NCI-H526 (cell line): ENCODE measurements around the gene NADK.

Experiments
- DNase-seq, 2 experiments: peaks; one replicate each; lab custom pipeline; 2025; lab: John Stamatoyannopoulos, UW

NADK gene

GRCh38 chr1:1777950-1778662, at the start of gene NADK:
Gene NADK, minus strand, starts transcription at chr1:1778470. Its CDS starts 13,064 bp downstream, at chr1:1765406.
- peak in 1 of 2 experiments; percentile 81 for DNase-seq

DNA sequence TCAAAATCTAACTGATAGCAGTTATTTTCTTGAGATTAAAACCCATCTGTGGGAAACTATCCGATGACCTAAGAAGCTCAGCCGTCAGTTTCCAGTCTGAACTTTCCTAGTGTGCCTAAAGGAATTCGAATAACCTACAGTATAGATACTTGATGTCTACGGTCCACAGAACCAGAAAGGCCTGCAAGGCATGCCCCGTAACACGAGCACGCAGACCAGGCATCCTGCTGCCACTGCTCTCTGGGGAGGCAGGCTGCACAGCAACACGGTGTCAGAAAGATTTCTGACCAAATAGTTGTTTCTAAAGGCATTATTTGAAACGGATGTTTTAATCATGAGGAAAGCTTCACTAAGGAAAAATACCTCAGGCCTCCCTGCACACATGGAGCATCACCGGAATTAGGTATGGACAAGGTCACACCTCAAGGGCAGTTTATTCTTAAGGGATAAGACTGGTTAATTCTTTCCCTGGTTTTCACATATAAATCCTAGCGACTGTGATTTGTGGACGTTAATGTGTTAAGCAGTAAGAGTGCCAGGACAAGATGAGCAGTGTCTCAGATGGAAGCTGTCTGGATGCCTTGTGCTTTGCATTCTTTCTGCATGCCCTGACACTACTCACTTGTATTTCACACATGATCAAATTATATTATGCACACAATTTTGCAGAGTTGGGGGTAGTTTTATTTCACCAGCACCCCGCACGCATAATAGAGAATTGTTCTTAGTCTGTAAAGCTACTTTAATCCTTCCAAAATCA, 49.0 kb upstream of the NADK start:
- no peak for DNase-seq

- no peak for DNase-seq
These were observed 48.3 kb upstream of the NADK start for GRCh38 chr1:1826356-1827088.

DNA sequence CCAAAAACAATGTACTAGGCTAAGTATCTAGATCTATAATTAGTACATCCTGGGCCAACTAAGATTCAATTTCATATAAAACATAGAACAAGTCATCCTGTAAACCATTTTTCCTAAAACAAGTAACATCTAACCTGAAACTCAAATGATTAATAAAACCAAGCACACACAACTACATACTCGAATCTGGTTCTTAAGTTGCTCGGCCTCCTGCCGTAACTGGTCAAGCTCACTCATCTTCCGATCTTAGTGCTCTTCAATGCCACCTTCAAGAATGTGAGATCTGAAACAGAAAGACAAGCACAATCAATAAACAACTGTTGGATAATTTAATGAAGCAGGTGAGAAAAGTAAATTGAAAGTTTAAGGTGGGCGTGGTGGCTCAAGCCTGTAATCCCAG, 46.9 kb upstream of the NADK start:
- DNase-seq, result no peak

DNA sequence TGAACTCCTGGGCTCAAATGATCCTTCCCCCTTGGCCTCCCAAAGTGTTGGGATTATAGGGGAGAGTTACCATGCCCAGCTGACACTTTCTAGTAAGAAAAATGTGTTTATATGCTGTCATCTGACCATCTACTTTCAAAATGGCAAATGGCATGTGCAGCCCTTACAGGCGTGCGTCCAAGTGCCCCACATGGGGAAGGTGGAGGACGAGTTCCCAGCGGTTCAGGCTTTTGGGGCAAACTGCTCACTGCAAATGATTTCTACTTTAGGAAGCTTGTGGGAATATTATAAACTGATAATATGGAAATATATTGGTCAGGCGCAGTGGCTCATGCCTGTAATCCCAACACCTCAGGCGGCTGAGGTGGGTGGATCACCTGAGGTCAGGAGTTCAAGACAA, 41.5 kb upstream of the NADK start:
- DNase-seq, result no peak

DNA sequence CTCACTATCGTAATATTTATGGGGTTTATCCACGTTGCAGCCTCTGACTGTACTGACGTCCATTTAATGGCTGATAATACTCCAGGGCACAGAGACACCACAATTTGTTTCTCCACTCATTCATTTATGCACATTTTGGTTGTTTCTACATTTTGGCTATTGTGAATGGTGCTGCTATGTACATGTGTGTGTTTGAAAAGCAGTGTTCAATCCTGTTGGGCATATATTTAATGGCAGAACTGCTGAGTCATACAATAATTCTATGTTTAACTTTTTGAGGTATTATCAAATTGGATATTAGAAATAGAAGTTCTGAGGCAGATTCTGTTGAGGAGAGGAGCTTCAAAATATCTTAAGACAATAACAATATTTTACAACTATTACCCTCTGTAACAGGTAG, 39.0 kb upstream of the NADK start:
- DNase-seq, result no peak

- no peak for DNase-seq
These were observed 37.5 kb upstream of the NADK start for GRCh38 chr1:1815606-1816281.

DNA sequence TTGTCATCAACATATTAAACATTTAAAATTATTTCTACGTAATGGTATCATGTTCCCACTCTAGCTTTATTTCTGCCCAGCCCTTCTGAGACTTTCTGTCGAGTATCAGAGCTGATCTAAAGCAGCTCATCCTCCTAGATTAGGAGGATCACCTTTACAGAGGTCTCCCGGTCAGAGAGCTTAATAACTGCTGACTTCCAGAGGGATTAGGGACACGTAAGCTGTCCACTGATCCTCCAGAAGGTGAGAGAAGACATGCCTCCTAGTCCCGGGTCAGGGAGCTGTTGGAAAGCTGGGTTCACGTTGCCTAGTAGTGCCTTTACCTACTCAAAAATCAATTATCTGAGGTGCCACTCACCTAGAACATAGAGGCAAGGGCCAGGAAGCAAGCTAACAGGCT, 31.2 kb upstream of the NADK start:
- DNase-seq, result no peak

- no peak for DNase-seq
These were observed 29.9 kb upstream of the NADK start for GRCh38 chr1:1808206-1808605.

DNA sequence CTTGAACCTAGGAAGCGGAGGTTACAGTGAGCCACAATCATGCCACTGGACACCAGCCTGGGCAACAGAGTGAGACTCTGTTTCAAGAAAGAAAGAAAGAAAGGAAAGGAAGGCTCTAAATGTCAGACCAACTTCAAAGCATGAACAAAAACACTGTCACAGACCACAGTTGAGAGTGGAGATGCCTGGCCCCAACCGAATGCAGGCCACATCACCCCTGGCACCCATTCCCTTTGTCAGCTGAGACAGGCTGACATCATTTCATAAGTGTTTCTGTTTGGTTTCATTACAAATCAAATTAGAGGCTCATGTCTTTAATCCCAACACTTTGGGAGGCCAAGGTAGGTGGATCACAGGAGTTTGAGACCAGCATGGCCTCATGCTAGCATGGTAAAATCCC, 28.6 kb upstream of the NADK start:
- DNase-seq, result no peak

DNA sequence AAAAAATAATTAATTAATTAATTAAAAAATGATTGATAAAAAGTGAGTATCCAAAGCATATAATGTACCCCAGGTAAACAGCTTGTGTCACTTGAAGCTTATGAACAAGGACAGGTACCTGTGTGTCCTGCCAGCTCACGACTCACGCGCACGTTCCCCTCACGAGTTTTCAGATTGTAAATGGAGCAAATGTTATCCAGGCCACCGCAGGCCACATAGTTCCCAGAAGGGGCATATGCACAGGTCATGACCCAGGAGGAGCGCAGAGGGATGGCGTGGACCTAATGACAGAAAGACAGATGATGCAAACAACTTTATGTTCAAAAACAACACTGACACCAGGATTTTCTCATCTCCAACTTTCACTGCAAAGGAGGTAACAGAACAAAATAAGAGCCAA, 26.0 kb upstream of the NADK start:
- DNase-seq, result no peak

GRCh38 chr1:1802871-1803270, 24.6 kb upstream of the NADK start:
- no peak for DNase-seq

DNA sequence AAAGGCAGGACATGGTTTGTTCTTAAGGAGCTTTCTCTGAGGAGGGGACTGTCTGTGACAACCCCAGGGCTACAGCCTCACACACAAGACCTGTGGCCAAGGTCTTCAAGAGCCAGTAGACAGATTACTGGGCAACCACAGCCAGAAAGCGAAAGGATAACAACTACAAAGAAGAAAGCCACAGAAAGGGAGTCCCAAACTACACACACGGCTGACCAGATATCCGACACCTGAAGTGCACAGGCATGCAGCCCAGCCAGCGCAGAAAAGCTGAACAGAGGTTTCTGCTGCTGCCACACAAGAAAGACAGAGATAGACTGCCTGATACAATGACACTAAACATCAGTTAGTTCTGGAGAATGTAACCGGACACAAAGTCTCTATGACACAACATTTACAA, 21.4 kb upstream of the NADK start:
- no peak for DNase-seq

- DNase-seq, result no peak
These were observed 19.6 kb upstream of the NADK start for GRCh38 chr1:1797731-1798341.

DNA sequence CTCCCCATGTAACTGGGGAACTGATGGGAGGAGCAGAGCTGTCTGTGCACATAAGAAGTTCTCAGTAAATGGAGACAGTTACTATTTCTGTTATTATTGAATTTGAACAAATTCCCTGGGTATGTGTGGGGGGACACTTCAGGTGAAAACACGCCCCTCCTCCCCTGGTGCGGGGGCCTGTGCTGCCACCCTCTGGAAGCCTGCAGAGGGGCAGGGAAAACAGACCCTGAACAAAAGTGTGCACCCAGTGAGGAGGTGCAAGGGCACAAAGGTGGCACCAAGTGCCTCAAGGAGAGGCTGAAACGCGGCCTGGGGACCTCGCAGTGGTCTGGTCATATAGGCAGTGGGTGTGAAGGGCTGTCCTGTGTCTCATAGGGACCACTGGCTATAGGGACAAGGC, 18.2 kb upstream of the NADK start:
- DNase-seq, result no peak

- DNase-seq, result no peak
These were observed 16.7 kb upstream of the NADK start for GRCh38 chr1:1794999-1795398.

DNA sequence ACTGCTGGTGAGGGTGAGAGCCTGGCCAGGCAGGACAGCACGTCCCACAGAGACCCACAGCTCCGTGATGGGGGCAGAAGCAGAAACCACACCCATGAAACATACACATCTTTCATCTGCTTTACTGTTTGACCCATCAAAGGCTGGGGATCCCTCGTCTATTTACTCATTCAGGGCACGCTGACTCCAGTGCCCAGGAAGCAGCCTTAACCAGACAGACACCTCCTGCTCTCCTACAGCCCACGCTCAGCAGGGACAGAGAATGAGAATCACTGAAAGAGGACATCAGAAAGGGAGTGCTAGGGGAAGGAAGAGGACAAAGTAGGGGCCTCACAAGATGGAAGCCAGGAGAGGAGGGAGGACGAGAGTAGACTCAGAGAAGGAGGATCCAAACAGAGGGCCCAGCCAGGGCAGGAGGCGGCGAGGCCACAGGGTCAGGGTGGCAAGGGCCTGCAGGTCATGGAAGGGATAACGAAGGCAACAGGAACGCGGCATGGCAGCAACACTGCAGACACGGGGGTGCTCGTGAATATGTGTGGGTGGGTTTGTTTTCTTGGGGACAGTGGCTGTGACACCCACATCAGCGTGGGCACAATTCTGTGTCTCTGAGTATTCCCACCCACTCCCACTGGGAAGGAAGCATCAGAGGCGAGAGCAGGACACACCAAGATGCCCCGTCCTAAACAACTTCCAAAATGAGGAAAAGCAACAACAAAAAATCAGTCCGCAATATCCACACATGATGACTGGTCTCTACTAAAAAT, 15.4 kb upstream of the NADK start:
- no peak for DNase-seq

- DNase-seq, result peak in 1 of 2 experiments; percentile 38
These were observed 10.6 kb upstream of the NADK start for GRCh38 chr1:1788646-1789431.

GRCh38 chr1:1788136-1788535, 9.9 kb upstream of the NADK start:
- no peak for DNase-seq

DNA sequence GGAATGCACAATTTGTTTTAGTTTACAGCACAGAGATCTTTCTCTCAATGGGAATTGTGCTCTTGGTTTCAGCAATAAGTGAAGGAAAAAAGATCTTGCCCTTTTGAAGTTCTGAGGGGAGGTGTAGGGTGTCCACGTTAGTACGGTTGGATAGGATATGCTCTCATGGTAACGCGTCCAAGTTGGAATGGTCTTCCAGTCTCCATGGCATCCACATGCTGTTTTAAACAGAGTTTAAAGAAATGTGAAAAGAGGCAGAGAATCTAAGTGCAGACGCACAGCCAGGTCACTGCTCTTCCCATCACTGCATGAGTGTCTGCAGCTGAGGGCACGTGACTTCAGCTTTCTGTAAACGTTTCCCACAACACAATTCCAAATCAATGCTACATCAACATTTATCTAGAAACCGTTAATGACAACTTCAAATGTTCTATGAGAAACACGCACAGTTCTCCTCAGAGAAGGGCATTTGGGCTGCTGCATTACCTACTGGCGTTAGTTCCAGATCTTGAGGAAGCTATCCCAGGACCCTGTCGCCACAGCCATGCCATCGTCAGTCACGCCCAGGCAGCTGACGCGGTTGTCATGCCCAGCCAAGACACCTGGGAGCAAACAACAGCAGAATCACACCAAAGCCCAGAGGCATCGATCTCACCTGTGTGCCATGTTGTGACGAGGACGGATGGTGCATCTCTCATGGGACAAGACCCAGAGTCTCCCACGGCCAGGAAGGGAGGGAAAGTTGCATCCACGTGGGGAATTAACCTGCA, 8.8 kb upstream of the NADK start:
- DNase-seq, result no peak
